ENCODE measurements around the gene ITFG1.

Gene ITFG1

GRCh38 chr16:47374629-47375028, 86.2 kb downstream of the ITFG1 start:
- no peak for TF ChIP-seq CTCF (IDR thresholded peaks at IDR 0.05; ENCODE audit: control insufficient read depth, insufficient read depth, low read depth, low read length, missing control alignments)
- no peak for DNase-seq (ENCODE audit: low read depth)
- no peak overlapping the region for H3K4me3 ChIP-seq (ENCODE audit: control insufficient read depth, low read depth, low read length)

- DNase-seq (ENCODE audit: low read depth) = no peak
- TF ChIP-seq CTCF (IDR thresholded peaks at IDR 0.05; ENCODE audit: control insufficient read depth, insufficient read depth, low read depth, low read length, missing control alignments) = no peak
- no peak overlapping the region for H3K4me3 ChIP-seq (ENCODE audit: control insufficient read depth, low read depth, low read length)
Observed at GRCh38 chr16:47371271-47372014, 89.4 kb downstream of the ITFG1 start.

- TF ChIP-seq CTCF (IDR thresholded peaks at IDR 0.05; ENCODE audit: control insufficient read depth, insufficient read depth, low read depth, low read length, missing control alignments) = no peak
- no peak overlapping the region for H3K4me3 ChIP-seq (ENCODE audit: control insufficient read depth, low read depth, low read length)
- DNase-seq (ENCODE audit: low read depth) = no peak
Observed at GRCh38 chr16:47370536-47370935, 90.3 kb downstream of the ITFG1 start.

GRCh38 chr16:47366228-47366627, 94.6 kb downstream of the ITFG1 start:
- no peak for TF ChIP-seq CTCF (IDR thresholded peaks at IDR 0.05; ENCODE audit: control insufficient read depth, insufficient read depth, low read depth, low read length, missing control alignments)
- no peak for DNase-seq (ENCODE audit: low read depth)
- no peak overlapping the region for H3K4me3 ChIP-seq (ENCODE audit: control insufficient read depth, low read depth, low read length)

- TF ChIP-seq CTCF (IDR thresholded peaks at IDR 0.05; ENCODE audit: control insufficient read depth, insufficient read depth, low read depth, low read length, missing control alignments) = no peak
- no peak overlapping the region for H3K4me3 ChIP-seq (ENCODE audit: control insufficient read depth, low read depth, low read length)
- no peak for DNase-seq (ENCODE audit: low read depth)
Observed at GRCh38 chr16:47363761-47364160, 97.1 kb downstream of the ITFG1 start.

GRCh38 chr16:47359478-47359877, 101.4 kb downstream of the ITFG1 start:
- TF ChIP-seq CTCF (IDR thresholded peaks at IDR 0.05; ENCODE audit: control insufficient read depth, insufficient read depth, low read depth, low read length, missing control alignments) = no peak
- H3K4me3 ChIP-seq (ENCODE audit: control insufficient read depth, low read depth, low read length) = no peak overlapping the region
- no peak for DNase-seq (ENCODE audit: low read depth)
